MM.1S (cell line): ENCODE results near the gene NDUFV2.

Experiments
- EZH2 ChIP-seq: fragments of 300-600 bp; sonication (generic); optimal IDR thresholded peaks from 2 replicates; pipeline ENCODE3; 2017; ENCODE audit warnings: low read depth, mild to moderate bottlenecking, antibody characterized with exemption, low read length, mixed read lengths
- EZH2phosphoT487 ChIP-seq: fragments of 300-600 bp; sonication (generic); IDR thresholded peaks from 2 replicates; pipeline ENCODE4 v1.6.1; 2018; ENCODE audit warnings: antibody characterized with exemption, low read length
- TF ChIP-seq, protein P1 (sequence below): fragments of 300-600 bp; sonication (generic); IDR thresholded peaks from 2 replicates; pipeline ENCODE4 v1.5.1; 2016; ENCODE audit warnings: antibody characterized with exemption, low read length, mixed read lengths

DNA sequence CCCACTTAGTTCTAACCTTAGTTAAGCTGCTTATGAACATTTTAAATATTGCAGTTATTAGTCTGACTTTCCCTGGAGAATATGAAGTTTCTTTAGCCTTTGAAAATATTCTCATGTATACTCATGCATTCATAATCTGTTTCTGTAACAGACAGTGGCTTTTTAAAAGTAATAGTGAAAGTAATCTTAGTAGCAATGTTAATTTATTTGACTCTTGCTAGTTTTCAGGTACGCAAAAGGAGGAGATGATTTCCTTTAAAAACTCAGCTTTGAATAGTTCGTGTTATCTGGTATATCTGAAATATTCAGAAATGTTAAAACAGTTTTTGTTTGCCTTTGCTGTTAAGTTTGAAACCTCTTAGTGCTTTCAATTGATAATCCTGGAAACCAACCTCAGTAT, 37.9 kb downstream of the NDUFV2 start:
- TF ChIP-seq EZH2 (no peak), EZH2phosphoT487 (no peak)
- TF ChIP-seq, protein P1, sequence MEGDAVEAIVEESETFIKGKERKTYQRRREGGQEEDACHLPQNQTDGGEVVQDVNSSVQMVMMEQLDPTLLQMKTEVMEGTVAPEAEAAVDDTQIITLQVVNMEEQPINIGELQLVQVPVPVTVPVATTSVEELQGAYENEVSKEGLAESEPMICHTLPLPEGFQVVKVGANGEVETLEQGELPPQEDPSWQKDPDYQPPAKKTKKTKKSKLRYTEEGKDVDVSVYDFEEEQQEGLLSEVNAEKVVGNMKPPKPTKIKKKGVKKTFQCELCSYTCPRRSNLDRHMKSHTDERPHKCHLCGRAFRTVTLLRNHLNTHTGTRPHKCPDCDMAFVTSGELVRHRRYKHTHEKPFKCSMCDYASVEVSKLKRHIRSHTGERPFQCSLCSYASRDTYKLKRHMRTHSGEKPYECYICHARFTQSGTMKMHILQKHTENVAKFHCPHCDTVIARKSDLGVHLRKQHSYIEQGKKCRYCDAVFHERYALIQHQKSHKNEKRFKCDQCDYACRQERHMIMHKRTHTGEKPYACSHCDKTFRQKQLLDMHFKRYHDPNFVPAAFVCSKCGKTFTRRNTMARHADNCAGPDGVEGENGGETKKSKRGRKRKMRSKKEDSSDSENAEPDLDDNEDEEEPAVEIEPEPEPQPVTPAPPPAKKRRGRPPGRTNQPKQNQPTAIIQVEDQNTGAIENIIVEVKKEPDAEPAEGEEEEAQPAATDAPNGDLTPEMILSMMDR: no peak
